ENCODE data around the gene NCSTN.
"Not testable (repeated sequence)": the region's sequence is repeated elsewhere in the genome, so short reads cannot be mapped to it uniquely, and the experiment has no call there.

NCSTN gene

GRCh38 chr1:160376525-160377131, 33.4 kb downstream of the NCSTN start:
- TF ChIP-seq CTCF (IDR thresholded peaks at IDR 0.05; ENCODE audit: low read depth, low read length): peak; percentile 92
- no peak overlapping the region for H3K4me3 ChIP-seq (ENCODE audit: low read depth, low read length)

GRCh38 chr1:160377585-160378206, 34.5 kb downstream of the NCSTN start:
- TF ChIP-seq CTCF (IDR thresholded peaks at IDR 0.05; ENCODE audit: low read depth, low read length): no peak
- H3K4me3 ChIP-seq (ENCODE audit: low read depth, low read length): no peak overlapping the region

- not testable (repeated sequence) for H3K4me3 ChIP-seq (ENCODE audit: low read depth, low read length)
Measured at GRCh38 chr1:160384812-160385211, 41.6 kb downstream of the NCSTN start.

GRCh38 chr1:160388406-160388805, 45.2 kb downstream of the NCSTN start:
- H3K4me3 ChIP-seq (ENCODE audit: low read depth, low read length): not testable (repeated sequence)

GRCh38 chr1:160394673-160395072, 51.5 kb downstream of the NCSTN start:
- TF ChIP-seq CTCF (IDR thresholded peaks at IDR 0.05; ENCODE audit: low read depth, low read length): no peak
- no peak overlapping the region for H3K4me3 ChIP-seq (ENCODE audit: low read depth, low read length)

- H3K4me3 ChIP-seq (ENCODE audit: low read depth, low read length): no peak overlapping the region
- TF ChIP-seq CTCF (IDR thresholded peaks at IDR 0.05; ENCODE audit: low read depth, low read length): no peak
Measured at GRCh38 chr1:160397651-160398050, 54.5 kb downstream of the NCSTN start.

GRCh38 chr1:160398823-160399222, 55.6 kb downstream of the NCSTN start:
- no peak for TF ChIP-seq CTCF (IDR thresholded peaks at IDR 0.05; ENCODE audit: low read depth, low read length)
- H3K4me3 ChIP-seq (ENCODE audit: low read depth, low read length): no peak overlapping the region

- TF ChIP-seq CTCF (IDR thresholded peaks at IDR 0.05; ENCODE audit: low read depth, low read length): no peak
- no peak overlapping the region for H3K4me3 ChIP-seq (ENCODE audit: low read depth, low read length)
Measured at GRCh38 chr1:160399544-160400222, 56.5 kb downstream of the NCSTN start.
